ENCODE data around the gene HNRNPA1.
A peak's percentile ranks its signal among the peaks of the same experiment; 100 is the strongest.
"Not testable (repeated sequence)": the region's sequence is repeated elsewhere in the genome, so short reads cannot be mapped to it uniquely, and the experiment has no call there.

The HNRNPA1 gene

DNA sequence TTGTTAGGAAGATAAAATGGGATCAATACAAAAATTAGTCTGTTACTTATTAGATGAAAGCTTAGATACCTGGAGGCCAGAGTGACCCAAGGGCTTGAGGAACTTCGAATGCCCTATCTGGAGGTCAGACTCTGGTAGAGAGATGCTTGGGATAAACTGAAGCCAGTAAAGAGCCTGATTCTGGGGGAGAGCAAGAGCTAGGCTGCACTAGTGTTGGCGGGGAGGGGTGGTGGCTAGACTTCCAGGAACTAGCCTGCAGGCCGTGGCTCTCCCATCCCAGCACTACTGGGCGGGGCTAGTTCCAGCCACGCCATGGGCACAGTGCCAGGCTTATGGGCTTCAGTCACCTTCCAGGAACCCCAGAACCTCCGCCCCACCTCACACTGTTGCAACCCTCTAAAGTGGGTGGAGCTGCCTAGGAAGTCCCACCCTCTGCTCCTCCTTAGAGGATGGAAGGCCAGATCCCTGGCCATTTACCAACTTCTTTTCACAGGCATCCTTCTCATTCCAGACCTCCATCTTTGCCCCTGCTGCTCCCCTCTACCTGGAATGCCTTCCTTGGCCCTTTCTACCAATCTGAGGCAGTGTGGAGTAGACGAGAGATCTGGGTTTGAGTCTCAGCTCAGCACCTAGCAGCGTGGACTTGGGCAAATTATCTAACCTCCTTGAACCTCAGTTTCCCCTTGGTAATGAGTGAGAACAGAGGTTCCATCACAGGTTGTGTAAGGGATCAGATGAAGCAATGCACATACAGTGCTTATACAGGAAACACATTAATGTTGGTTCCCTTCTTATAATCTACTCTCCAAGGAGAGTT lies 26.6 kb downstream of the HNRNPA1 start:
- H3K4me3 ChIP-seq (ENCODE audit: control insufficient read depth in 1 of 7, extremely low read depth in 1 of 7, insufficient read depth in 4 of 7, low read depth in 2 of 7, low read length in 6 of 7): peak overlapping the region in 3 of 7 experiments; percentile 33 to 50 (median 37)
- 0% methylated on average over 4 of the region's 8 CpGs for WGBS (ENCODE audit: insufficient coverage)
- ChIA-PET CTCF (interaction anchor here (0.6 to 36.2 kb wide), 8 partner anchors 11 to 135 kb away, joined by 3 to 890 read pairs (median 8); partner anchors contain the start of genes COPZ1 and NFE2), POLR2A (interaction anchor here (0.8 to 2.3 kb wide), 5 partner anchors 12 to 27 kb away, joined by 3 to 10 read pairs (median 5); partner anchors contain the start of genes COPZ1 and HNRNPA1)
- peak; percentile 90 to 95 (median 94) for DNase-seq
- H3K27ac ChIP-seq (ENCODE audit: insufficient read depth in 1 of 2, low read depth in 1 of 2, low read length in 2 of 2, poor library complexity in 1 of 2, severe bottlenecking in 2 of 2): peak overlapping the region; percentile 30 to 60
- no peaks in the 10 kb centered on the region for H3K36me3 ChIP-seq (ENCODE audit: control insufficient read depth in 4 of 4, insufficient read depth in 4 of 4, low read length in 3 of 4)
- no peaks in the 10 kb centered on the region for H3K9me3 ChIP-seq (ENCODE audit: control extremely low read depth in 1 of 5, control insufficient read depth in 4 of 5, insufficient read depth in 2 of 5, low read depth in 1 of 5, low read length in 4 of 5)
- peaks cover 33 to 74% (median 64%) of the 10 kb centered on the region in 4 experiments for H3K4me1 ChIP-seq (ENCODE audit: control extremely low read depth in 1 of 4, control insufficient read depth in 4 of 4, insufficient read depth in 4 of 4, low read length in 3 of 4)
- H3K27me3 ChIP-seq (replicated peaks in 2 of 5; ENCODE audit: control insufficient read depth in 4 of 5, insufficient read depth in 5 of 5, low read length in 4 of 5): no peaks in the 10 kb centered on the region

DNA sequence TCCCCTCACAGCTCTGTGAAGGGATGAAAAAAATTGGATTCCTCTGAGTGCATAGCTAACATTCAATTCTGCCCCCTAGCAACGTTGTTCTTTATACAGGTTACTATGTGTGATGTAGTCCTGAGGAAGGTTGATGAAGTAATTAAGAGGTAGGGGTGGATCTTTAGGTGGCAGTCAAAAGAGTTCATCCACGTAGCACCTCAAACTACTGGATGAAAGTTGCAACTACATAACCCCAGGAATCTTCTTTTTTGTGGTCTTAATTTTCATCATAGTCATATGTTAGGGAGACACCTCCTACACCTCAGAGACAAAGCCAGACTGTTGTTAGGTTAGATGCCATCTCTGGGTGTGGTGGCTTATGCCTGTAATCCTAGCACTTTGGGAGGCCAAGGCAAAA lies 30.5 kb downstream of the HNRNPA1 start:
- POLR2A ChIA-PET: no interaction called here

DNA sequence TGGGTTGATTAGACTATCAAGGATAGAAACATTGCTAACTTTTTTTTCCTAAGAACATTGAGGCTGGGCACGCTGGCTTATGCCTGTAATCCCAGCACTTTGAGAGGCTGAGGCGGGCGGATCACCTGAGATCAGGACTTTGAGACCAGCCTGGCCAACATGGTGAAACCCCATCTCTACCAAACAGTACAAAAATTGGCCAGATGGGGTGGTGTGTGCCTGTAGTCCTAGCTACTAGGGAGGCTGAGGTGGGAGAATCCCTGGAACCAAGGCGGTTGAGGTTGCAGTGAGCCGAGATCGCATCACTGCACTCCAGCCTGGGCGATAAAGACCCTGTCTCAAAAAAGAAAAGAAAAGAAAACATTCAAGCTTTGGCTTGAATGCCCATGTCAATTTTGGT lies 31.8 kb downstream of the HNRNPA1 start:
- H3K27me3 ChIP-seq (replicated peaks in 2 of 5; ENCODE audit: control insufficient read depth in 4 of 5, insufficient read depth in 5 of 5, low read length in 4 of 5); H3K36me3 ChIP-seq (ENCODE audit: control insufficient read depth in 4 of 4, insufficient read depth in 4 of 4, low read length in 3 of 4); H3K27ac ChIP-seq (ENCODE audit: insufficient read depth in 1 of 2, low read depth in 1 of 2, low read length in 2 of 2, poor library complexity in 1 of 2, severe bottlenecking in 2 of 2); H3K4me3 ChIP-seq (ENCODE audit: control insufficient read depth in 1 of 7, extremely low read depth in 1 of 7, insufficient read depth in 4 of 7, low read depth in 2 of 7, low read length in 6 of 7); DNase-seq; H3K9me3 ChIP-seq (ENCODE audit: control extremely low read depth in 1 of 5, control insufficient read depth in 4 of 5, insufficient read depth in 2 of 5, low read depth in 1 of 5, low read length in 4 of 5): not testable (repeated sequence)
- POLR2A ChIA-PET: interaction anchor here (0.6 kb wide), 1 partner anchor 14 kb away, joined by 6 read pairs; no protein-coding TSS in a partner anchor
- H3K4me1 ChIP-seq (ENCODE audit: control extremely low read depth in 1 of 4, control insufficient read depth in 4 of 4, insufficient read depth in 4 of 4, low read length in 3 of 4): peaks cover 2 to 25% (median 15%) of the 10 kb centered on the region in 4 experiments
- CTCF ChIA-PET: interaction anchor here (0.6 to 36.2 kb wide), 5 partner anchors 11 to 127 kb away, joined by 3 to 890 read pairs (median 3); partner anchors contain the start of genes COPZ1 and NFE2
- 90% methylated on average over 4 of the region's 7 CpGs for WGBS (ENCODE audit: insufficient coverage)

More for the DNA sequence above, 30.5 kb downstream of the HNRNPA1 start:
- Histone ChIP-seq H3K4me3 (ENCODE audit: control insufficient read depth in 1 of 7, extremely low read depth in 1 of 7, insufficient read depth in 4 of 7, low read depth in 2 of 7, low read length in 6 of 7) (no peak overlapping the region), H3K27ac (ENCODE audit: insufficient read depth in 1 of 2, low read depth in 1 of 2, low read length in 2 of 2, poor library complexity in 1 of 2, severe bottlenecking in 2 of 2) (peak overlapping the region in 1 of 2 experiments; percentile 34), H3K4me1 (ENCODE audit: control extremely low read depth in 1 of 4, control insufficient read depth in 4 of 4, insufficient read depth in 4 of 4, low read length in 3 of 4) (peaks cover 11 to 37% (median 27%) of the 10 kb centered on the region in 4 experiments), H3K27me3 (replicated peaks in 2 of 5; ENCODE audit: control insufficient read depth in 4 of 5, insufficient read depth in 5 of 5, low read length in 4 of 5) (no peaks in the 10 kb centered on the region), H3K9me3 (ENCODE audit: control extremely low read depth in 1 of 5, control insufficient read depth in 4 of 5, insufficient read depth in 2 of 5, low read depth in 1 of 5, low read length in 4 of 5) (no peaks in the 10 kb centered on the region), H3K36me3 (ENCODE audit: control insufficient read depth in 4 of 4, insufficient read depth in 4 of 4, low read length in 3 of 4) (no peaks in the 10 kb centered on the region)
- 0% methylated on average over 1 of the region's 2 CpGs for WGBS (ENCODE audit: insufficient coverage)
- peak in 2 of 3 donors; percentile 65 to 74 for DNase-seq
- CTCF ChIA-PET: interaction anchor here (1.2 to 36.2 kb wide), 5 partner anchors 12 to 26 kb away, joined by 3 to 890 read pairs (median 4); partner anchors contain the start of genes COPZ1 and NFE2

DNA sequence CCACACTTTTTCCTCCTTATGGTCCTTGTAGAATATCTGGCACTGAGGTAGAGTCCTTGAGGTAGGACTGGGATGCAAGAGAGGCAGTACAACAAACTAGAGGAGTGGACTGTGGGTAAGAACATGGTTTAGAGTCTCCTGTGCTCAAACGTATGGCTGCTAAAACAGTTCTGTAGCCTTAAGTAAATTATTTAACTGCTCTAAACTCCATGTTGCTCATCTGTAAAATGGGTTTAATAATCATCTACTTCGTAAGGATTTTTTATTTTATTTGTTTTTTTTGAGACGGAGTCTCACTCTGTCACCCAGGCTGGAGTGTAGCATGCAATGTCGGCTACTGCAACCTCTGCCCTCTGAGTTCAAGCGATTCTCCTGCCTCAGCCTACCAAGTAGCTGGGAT lies 40.8 kb downstream of the HNRNPA1 start:
- Histone ChIP-seq H3K27me3 (replicated peaks in 2 of 5; ENCODE audit: control insufficient read depth in 4 of 5, insufficient read depth in 5 of 5, low read length in 4 of 5) (no peaks in the 10 kb centered on the region), H3K4me1 (ENCODE audit: control extremely low read depth in 1 of 4, control insufficient read depth in 4 of 4, insufficient read depth in 4 of 4, low read length in 3 of 4) (peaks cover 6 to 23% (median 18%) of the 10 kb centered on the region in 4 experiments), H3K36me3 (ENCODE audit: control insufficient read depth in 4 of 4, insufficient read depth in 4 of 4, low read length in 3 of 4) (no peaks in the 10 kb centered on the region), H3K4me3 (ENCODE audit: control insufficient read depth in 1 of 7, extremely low read depth in 1 of 7, insufficient read depth in 4 of 7, low read depth in 2 of 7, low read length in 6 of 7) (no peak overlapping the region), H3K9me3 (ENCODE audit: control extremely low read depth in 1 of 5, control insufficient read depth in 4 of 5, insufficient read depth in 2 of 5, low read depth in 1 of 5, low read length in 4 of 5) (no peaks in the 10 kb centered on the region), H3K27ac (ENCODE audit: insufficient read depth in 1 of 2, low read depth in 1 of 2, low read length in 2 of 2, poor library complexity in 1 of 2, severe bottlenecking in 2 of 2) (no peak overlapping the region)
- ChIA-PET CTCF (interaction anchor here (1.5 to 36.2 kb wide), 6 partner anchors 13 to 70 kb away, joined by 3 to 890 read pairs (median 26); partner anchors contain the start of gene NFE2), POLR2A (interaction anchor here (0.6 to 1.3 kb wide), 3 partner anchors 23 to 41 kb away, joined by 3 to 5 read pairs (median 4); partner anchors contain the start of gene HNRNPA1)
- no peak for DNase-seq
- 100% methylated on average over 2 of the region's 5 CpGs for WGBS (ENCODE audit: insufficient coverage)

DNA sequence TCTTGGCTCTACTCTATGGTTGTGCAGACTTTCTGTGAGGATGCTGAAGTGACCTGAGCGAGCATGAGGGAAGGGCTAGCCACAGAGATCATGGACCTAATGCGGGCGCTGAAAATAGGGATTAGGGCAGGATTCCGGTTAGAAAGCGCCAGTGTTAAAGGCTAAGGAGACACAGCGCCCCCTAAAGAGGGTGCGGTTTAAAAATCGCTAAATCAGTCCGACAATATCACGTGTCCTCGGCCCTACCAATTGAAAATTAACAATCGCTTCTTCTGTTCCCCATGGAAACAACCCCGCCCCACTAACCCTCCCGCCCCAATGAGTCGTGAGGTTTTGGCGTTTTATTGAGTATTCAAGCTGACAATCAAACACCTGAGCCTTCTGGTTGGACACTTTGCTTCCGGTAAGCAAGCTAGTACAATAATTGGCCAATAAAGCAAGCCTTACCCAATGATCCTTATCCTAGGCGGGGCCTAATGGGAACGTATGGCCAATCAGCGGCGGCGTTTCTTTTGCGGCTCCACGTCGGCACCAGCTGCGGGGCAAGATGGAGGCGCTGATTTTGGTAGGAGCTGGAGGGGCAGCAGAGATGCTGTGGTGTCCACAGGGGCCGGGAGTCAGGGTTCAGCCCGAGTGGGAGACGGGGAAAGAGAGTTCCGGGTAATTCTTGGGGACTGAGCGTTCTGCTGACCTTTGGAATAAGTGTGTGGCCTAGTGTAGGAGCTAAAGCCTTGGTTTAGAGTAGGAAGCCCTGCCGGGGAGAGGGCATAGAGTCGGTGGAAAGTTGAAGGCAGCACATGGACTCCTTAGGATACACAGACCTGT lies 44.3 kb downstream of the HNRNPA1 start, which contains the start of gene COPZ1:
TSS of gene COPZ1 (plus strand) at position 515 of the 825 bp plus-strand sequence. CDS start at position 548, 33 bp downstream.
- CTCF ChIA-PET: interaction anchor here (0.6 to 36.2 kb wide), 25 partner anchors 10 to 103 kb away, joined by 3 to 890 read pairs (median 4); partner anchors contain the start of genes HNRNPA1, NFE2 and ZNF385A
- peak within 1 kb of the TSS; percentile 38 to 99 (median 91) for H3K4me3 ChIP-seq (ENCODE audit: control insufficient read depth in 1 of 7, extremely low read depth in 1 of 7, insufficient read depth in 4 of 7, low read depth in 2 of 7, low read length in 6 of 7)
- POLR2A ChIA-PET: interaction anchor here (1.0 to 2.8 kb wide), 8 partner anchors 10 to 44 kb away, joined by 4 to 17 read pairs (median 8); partner anchors contain the start of genes CBX5, HNRNPA1 and NFE2
- peak; percentile 99 to 100 (median 100) for DNase-seq
- H3K9me3 ChIP-seq (ENCODE audit: control extremely low read depth in 1 of 5, control insufficient read depth in 4 of 5, insufficient read depth in 2 of 5, low read depth in 1 of 5, low read length in 4 of 5): no peaks in the 10 kb centered on the region
- 0% methylated on average over 25 of the region's 34 CpGs for WGBS (ENCODE audit: insufficient coverage)
- peaks cover 0 to 7% (median under 1%) of the 10 kb centered on the region in 4 experiments for H3K36me3 ChIP-seq (ENCODE audit: control insufficient read depth in 4 of 4, insufficient read depth in 4 of 4, low read length in 3 of 4)
- no peaks in the 10 kb centered on the region for H3K27me3 ChIP-seq (replicated peaks in 2 of 5; ENCODE audit: control insufficient read depth in 4 of 5, insufficient read depth in 5 of 5, low read length in 4 of 5)
- H3K4me1 ChIP-seq (ENCODE audit: control extremely low read depth in 1 of 4, control insufficient read depth in 4 of 4, insufficient read depth in 4 of 4, low read length in 3 of 4): peaks cover 6 to 23% (median 18%) of the 10 kb centered on the region in 4 experiments
- peak within 1 kb of the TSS; percentile 83 to 94 for H3K27ac ChIP-seq (ENCODE audit: insufficient read depth in 1 of 2, low read depth in 1 of 2, low read length in 2 of 2, poor library complexity in 1 of 2, severe bottlenecking in 2 of 2)

DNA sequence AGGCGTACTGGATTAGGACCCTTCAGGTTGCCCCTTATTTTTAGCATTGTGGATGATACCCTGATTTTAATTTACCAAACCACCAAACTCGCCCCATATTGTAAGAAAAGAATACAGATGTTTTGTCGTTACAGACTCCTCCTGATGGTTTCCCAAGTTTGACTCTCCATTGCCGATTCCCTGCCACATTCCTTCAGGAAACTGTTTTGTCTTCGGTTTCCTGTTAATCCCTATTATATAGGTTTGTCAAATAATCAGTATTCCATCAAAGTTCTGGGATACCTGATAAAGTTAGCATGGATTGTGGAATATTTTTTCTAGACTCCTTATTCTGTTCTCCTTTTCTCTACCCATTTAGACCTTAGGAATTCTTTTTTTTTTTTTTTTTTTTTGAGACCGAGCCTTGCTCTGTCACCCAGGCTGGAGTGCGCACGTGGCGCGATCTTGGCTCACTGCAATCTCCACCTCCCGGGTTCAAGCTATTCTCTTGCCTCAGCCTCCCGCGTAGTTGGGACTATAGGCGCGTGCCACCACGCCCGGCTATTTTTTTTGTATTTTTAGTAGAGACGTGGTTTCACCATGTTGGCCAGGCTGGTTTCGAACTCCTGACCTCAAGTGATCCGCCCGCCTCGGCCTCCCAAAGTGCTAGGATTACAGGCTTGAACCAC lies 45.0 kb downstream of the HNRNPA1 start:
- ChIA-PET POLR2A (interaction anchor here (1.0 to 2.8 kb wide), 8 partner anchors 10 to 45 kb away, joined by 4 to 17 read pairs (median 8); partner anchors contain the start of genes CBX5, HNRNPA1 and NFE2), CTCF (interaction anchor here (0.6 to 36.2 kb wide), 20 partner anchors 9 to 104 kb away, joined by 3 to 890 read pairs (median 4); partner anchors contain the start of genes HNRNPA1, NFE2 and ZNF385A)
- not testable (repeated sequence) for DNase-seq; H3K9me3 ChIP-seq (ENCODE audit: control extremely low read depth in 1 of 5, control insufficient read depth in 4 of 5, insufficient read depth in 2 of 5, low read depth in 1 of 5, low read length in 4 of 5); H3K27me3 ChIP-seq (replicated peaks in 2 of 5; ENCODE audit: control insufficient read depth in 4 of 5, insufficient read depth in 5 of 5, low read length in 4 of 5); H3K36me3 ChIP-seq (ENCODE audit: control insufficient read depth in 4 of 4, insufficient read depth in 4 of 4, low read length in 3 of 4)
- Histone ChIP-seq H3K4me3 (ENCODE audit: control insufficient read depth in 1 of 7, extremely low read depth in 1 of 7, insufficient read depth in 4 of 7, low read depth in 2 of 7, low read length in 6 of 7) (peak overlapping the region; percentile 38 to 99 (median 91)), H3K4me1 (ENCODE audit: control extremely low read depth in 1 of 4, control insufficient read depth in 4 of 4, insufficient read depth in 4 of 4, low read length in 3 of 4) (peaks cover 7 to 26% (median 20%) of the 10 kb centered on the region in 4 experiments), H3K27ac (ENCODE audit: insufficient read depth in 1 of 2, low read depth in 1 of 2, low read length in 2 of 2, poor library complexity in 1 of 2, severe bottlenecking in 2 of 2) (peak overlapping the region; percentile 83 to 94)
- 78% methylated on average over 4 of the region's 22 CpGs for WGBS (ENCODE audit: insufficient coverage)
